CD4-positive, alpha-beta T cell treated with Interleukin-6 for 4 hours (primary cell): ENCODE measurements around the gene COL11A2.
A peak's percentile ranks its signal among the peaks of the same experiment; 100 is the strongest.
"Not testable (repeated sequence)": the region's sequence is repeated elsewhere in the genome, so short reads cannot be mapped to it uniquely, and the experiment has no call there.

ENCODE experiments used
- DNase-seq: peaks from one replicate; pipeline ENCODE4 v3.0.0-alpha.2; 2020; ENCODE audit warnings: mixed read lengths

COL11A2 gene

DNA sequence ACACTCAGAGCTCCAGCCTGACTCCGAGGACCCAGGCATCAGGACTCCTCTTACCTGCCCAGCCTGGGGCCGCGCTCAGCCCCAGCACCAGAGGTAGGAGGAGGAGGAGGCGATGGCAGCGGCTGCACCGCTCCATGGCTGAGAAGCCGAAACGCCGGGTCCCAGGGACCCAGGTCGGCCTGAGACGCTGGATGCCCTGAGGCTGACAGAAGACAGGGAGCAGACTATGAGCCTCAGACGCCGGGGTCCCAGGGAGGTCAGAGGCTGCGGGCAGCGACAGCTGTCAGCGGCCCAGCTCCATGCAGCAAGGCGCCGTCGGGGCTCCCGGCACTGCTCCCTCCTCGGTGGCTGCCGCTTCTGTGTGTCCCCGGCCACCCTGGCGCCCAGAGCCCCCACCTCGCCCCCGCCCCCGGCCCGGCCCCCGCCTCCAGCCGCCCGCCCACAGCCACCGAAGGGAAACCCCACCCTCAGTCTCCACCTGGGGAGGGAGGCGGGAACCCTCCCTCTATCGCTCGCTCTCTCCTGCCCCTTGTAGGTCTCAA, at the start of gene COL11A2:
Gene COL11A2, minus strand, starts transcription at position 363 of the 542 bp plus-strand sequence. Its CDS starts 227 bp downstream, at position 136.
- DNase-seq: peak; percentile 48

DNA sequence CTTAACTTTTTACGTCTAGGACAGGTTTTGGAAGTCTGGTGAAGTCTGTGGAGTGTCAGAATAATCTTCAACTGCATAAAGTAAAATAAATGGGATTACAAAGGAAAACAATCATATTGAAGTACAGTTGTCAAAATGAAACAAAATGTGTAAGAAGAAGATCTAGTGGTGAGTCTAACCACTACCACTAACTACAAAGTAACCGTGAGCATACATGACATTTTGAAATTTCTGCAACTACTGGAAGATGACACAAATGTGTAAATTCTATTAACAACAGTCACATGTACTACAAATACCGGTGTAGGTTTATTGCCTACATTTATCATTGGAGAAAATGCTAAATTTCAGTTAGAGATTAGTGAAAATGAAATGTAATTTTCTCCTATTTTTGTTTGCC, 49.7 kb upstream of the COL11A2 start:
- DNase-seq: no peak

DNA sequence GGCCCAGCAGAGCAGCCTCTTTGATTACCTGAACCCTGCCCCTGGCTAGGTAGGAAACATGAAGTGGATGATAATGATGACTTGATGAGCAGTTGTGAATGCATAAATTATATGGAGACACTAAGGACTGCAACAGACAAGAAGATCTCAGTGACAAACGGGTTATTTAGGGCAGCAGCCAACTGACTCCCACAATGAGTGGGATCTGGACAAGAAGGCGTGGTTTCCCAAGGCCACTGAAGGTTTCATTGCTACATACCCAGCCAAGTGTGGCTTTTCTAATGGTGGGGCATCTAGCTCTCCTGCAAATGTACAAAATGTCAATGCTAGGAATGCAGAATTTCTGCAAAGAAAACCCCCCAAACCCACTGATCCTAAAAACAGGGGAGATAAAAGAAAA, 45.5 kb upstream of the COL11A2 start:
- no peak for DNase-seq

DNA sequence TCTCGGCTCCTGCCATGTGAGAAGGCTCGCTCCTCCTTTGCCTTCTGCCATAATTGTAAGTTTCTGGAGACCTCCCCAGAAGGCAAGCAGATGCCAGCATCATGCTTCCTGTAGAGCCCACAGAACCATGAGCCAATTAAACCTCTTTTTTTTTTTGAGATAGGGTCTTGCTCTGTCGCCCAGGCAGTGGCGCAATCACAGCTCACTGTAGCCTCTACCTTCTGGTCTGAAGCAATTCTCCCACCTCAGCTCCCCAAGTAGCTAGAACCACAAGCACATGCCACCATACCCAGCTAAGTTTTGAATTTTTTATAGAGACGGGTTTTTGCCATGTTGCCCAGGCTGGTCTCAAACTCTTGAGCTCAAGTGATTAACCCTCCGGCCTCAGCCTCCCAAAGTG, 44.6 kb upstream of the COL11A2 start:
- DNase-seq: no peak

DNA sequence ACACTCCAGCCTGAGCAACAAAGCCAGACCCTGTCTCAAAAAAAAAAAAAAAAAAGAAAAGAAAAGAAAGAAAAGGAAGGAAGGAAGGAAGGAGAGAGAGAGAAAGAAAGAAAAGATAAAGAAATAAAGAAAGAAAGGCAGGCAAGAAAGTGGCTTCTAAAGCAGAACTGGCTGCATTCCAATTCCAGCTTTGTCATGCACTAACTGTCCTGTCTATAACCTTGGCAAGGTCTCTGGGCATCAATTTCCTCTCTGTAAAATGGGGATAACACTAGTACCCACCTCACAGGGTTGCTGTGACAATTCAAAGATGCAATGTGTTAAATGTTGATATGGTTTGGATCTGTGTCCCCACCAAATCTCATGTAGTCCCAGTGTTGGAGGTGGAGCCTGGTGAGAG, 44.1 kb upstream of the COL11A2 start:
- DNase-seq: no peak

DNA sequence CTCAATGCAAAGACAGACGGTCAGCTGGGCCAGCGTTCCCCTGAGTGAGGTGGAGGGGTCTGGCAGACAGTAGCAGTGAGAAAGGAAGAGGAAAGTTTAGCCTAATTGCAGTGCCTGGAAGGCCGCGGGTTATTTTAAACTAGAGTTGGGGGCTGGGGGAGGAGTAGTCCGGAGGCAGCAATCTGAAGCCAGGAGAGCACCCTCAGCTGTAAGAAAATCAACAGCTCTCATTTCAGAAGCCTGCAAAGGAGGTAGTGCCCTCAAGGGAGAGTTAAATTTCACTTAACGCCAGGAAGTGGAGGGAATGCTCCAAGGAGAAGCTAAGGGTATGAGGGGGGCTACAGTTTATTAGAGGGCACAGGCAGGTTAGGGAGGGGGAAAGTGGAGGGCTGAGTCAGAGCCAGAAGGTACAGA, 43.0 kb upstream of the COL11A2 start:
- DNase-seq: no peak

DNA sequence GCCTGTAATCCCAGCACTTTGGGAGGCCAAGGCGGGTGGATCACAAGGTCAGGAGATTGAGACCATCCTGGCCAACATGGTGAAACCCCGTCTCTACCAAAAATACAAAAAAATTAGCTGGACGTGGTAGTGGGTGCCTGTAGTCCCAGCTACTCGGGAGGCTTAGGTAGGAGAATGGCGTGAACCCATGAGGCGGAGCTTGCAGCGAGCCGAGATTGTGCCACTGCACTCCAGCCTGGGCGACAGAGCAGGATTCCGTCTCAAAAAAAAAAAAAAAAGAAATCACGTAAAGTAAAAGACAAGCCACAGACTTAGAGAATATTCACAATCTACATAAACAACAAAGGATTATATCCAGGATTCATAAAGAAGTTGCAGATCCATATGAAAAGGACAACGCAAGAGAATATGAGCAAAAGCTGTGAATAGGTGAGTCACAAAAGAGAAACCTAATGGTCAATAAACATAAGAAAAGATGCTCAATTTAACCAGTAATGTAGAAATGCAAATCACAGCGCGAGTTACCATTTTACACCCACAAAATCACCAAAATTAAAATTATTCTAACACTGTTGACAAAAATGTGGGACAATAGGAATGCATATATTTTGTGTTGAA, 34.3 kb upstream of the COL11A2 start:
- not testable (repeated sequence) for DNase-seq

DNA sequence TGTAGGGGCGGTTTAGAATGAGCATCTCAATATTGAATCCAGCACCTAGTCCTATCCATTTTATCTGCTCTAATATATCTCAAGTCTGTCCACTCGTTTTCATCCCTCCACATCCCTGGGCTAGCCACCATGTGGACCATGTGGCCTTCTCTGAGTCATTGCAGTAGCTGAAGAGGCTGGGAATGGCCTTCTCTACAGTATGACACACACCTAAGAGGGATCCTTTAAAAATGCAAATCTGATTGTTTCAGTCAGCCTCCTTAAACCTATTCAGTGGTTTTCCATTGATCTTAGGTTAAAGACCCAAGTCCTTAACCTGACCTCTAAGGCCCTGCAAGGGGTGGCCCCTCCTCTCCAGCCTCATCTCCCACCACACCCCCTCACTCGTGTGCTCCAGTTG, 25.4 kb upstream of the COL11A2 start:
- no peak for DNase-seq

DNA sequence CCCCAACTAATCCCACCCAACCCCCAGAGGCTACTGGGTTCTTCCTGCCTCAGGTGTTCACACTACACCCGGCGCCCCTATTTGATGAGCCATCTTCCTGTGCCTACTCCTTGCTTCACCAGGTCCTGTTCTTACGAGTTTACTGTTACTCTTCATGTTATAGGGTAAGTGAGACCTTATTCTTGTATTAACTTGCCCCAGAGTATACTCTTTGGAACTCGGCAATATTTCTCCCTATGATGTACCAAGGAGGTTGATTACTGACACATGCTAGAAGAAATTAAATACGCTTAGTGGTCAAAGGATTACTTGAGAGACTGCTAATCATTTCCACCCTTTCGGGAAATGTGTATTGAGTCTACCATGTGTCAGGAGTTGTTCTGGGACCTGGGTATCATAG, 25.0 kb upstream of the COL11A2 start:
- DNase-seq: no peak

DNA sequence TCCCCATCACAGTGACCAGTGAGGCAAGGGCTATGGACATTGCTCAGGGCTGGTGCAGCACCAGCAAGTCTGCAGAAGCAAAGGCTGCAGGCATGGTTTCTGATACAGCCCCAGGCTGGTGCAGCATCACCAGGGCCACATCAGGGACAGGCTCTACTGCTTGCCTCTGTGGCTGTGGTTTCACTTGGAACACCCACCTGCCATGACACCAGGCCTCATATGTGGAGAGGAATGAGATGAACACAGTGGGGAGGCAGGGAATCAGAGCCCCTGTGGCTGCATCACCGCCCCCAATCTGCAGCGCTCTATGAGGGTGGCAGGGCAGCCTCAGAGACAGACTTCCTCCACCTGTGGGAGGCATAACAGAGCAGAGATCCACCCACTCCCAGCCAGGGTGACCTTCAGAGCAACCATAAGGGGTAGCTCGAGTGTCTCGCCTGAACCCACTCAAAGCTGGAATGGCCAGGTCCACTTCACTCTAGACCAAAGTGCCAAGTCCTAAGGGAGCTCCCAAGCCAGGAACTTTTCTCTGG, 23.9 kb upstream of the COL11A2 start:
- no peak for DNase-seq

DNA sequence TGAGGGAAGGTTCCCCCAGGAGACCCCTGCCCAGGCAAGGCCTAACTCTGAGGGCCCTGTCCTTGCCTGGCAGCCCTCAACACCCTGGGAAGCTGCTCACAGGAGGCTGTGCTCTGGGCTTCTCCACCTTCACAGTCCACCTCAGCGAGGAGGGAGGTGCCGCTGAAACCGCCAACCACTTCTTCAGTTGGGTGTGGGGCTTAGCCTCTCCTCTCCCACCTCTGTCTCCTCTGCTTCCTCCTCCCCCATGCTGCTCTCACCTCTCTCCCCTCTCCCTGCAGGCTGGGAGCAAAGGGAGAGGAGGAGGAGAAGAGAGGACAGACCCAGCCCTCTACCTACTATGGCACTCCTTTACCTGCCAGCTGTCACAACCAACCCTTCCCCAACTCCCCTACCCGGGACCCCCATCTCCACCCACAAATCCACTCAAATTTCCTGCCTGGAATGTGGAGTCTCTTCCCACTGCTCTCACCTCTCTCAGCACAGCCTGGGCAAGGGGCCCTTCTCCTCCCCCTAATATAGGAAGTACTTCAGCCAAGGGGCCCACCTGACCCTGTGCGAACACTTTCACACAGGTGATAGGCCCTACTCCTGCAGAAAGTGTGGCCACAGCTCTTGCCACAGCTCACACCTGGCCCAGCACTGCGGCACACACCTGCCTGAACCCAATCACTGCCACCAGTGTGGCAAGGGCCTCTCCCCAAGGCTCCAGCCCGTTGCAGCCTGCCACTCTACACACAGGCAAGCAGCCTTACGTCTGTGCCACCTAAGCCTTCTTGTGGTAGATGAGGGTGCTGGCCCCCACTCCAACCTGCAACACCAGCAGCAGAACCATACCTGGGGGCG, 23.2 kb upstream of the COL11A2 start:
- DNase-seq: no peak

DNA sequence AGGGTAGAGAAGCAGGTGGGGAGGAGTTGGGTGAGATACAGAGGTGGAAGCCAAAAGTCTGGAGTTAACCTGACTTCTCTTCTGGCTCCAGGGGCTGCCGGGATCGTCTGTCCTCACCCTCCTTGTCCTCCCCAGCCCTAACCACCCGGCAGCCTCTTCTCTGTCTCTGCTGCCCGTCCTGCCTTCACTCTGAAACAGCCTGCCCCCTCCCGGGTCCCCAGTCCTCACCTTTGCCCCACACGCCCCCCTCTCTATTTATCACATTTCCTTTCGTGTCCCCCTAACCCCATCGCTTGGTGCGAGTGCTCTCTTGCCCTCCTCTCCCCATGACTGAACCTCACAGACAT, 21.7 kb upstream of the COL11A2 start:
- DNase-seq: no peak

DNA sequence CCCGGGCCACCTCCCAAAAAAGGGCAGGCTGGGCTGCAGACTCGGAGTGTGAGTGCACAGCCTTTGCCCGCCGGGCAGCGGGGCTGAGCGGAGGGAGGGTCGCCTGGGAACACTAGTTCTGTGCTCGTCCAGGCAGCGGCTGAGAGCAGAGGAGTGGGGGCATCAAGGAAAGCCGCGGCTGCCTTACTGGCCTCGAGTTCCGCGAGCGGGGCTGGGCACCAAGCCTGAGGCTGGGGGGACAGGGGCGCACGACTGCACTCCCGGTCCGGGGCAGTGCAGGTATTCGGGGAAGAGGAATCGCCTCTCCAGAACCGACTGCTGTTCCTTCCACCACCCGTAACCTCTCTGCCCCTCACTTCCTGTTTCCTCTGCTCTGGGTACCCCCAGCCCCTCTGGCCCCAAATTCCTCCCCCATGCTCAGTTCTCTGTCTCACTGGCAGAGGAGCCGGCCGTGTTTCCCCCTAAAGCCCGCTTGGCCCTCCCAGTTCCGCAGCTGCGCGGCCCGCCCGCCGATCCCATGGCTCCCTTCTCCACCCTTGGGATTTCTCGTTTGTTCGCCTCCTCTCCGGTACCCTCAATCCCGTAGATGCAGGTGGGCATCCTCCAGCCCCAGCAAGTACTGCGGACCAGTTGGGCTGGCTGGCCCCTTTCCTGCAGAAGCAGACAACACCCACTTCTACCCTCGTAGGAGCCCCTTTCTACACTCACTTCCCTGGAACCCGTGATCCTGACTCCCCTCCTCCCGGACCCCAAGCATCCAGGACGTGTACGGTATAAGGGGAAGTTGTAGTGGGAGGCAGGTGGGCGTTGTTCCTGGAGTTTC, 21.1 kb upstream of the COL11A2 start:
- no peak for DNase-seq

DNA sequence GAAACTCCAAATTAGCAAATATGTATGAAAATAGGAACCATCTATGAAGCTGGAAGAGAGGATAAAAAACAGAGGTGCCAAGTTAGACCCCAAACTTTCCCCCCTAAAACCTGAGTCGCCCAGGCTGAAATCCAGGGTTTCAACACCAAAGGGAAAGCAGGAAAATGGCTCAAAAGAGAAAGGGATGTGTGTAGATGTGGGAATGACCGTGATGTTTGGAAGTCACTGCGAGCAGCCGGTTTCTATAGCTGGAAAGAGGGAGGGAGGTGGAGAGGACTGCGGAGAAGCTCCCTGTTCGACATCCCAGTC, 20.5 kb upstream of the COL11A2 start:
- no peak for DNase-seq

DNA sequence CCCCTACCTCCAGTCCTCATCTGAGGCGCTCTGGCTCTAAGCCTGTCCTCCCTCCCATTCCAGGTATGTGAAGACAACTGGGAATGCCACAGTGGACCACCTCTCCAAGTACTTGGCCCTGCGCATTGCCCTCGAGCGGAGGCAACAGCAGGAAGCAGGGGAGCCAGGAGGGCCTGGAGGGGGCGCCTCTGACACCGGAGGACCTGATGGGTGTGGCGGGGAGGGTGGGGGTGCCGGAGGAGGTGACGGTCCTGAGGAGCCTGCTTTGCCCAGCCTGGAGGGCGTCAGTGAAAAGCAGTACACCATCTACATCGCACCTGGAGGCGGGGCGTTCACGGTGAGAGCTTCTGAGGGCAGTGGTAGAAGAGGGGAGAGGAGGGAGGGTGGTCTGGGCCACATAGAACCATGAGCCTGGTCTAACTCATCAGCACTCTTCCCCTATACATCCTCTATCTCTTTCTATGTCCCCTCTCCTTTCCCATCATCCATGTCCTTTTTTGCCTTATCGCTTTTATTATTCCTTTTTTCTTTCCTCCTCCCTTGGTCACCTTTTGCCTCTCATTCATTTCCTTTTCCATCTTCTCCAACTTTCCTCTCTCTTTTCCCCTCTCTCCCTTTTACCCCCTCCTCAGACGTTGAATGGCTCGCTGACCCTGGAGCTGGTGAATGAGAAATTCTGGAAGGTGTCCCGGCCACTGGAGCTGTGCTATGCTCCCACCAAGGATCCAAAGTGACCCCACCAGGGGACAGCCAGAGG, 19.6 kb upstream of the COL11A2 start:
- no peak for DNase-seq

DNA sequence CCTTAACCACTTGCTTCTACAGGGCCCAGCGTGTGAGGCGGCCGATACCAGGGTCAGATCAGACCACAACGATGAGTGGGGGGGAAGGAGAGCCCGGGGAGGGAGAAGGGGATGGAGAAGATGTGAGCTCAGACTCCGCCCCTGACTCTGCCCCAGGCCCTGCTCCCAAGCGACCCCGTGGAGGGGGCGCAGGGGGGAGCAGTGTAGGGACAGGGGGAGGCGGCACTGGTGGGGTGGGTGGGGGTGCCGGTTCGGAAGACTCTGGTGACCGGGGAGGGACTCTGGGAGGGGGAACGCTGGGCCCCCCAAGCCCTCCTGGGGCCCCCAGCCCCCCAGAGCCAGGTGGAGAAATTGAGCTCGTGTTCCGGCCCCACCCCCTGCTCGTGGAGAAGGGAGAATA, 18.9 kb upstream of the COL11A2 start:
- DNase-seq: no peak

DNA sequence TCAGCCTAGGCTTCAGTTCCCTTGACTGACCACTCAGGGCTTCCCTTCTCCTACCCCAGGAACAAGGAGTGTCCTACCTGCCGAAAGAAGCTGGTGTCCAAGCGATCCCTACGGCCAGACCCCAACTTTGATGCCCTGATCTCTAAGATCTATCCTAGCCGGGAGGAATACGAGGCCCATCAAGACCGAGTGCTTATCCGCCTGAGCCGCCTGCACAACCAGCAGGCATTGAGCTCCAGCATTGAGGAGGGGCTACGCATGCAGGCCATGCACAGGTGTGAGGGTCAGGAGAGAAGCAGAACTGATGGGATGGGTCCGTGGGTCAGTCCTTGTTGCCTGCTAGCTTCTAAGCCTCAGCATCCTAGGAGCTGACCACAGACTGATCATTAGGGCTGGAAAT, 17.6 kb upstream of the COL11A2 start:
- no peak for DNase-seq

DNA sequence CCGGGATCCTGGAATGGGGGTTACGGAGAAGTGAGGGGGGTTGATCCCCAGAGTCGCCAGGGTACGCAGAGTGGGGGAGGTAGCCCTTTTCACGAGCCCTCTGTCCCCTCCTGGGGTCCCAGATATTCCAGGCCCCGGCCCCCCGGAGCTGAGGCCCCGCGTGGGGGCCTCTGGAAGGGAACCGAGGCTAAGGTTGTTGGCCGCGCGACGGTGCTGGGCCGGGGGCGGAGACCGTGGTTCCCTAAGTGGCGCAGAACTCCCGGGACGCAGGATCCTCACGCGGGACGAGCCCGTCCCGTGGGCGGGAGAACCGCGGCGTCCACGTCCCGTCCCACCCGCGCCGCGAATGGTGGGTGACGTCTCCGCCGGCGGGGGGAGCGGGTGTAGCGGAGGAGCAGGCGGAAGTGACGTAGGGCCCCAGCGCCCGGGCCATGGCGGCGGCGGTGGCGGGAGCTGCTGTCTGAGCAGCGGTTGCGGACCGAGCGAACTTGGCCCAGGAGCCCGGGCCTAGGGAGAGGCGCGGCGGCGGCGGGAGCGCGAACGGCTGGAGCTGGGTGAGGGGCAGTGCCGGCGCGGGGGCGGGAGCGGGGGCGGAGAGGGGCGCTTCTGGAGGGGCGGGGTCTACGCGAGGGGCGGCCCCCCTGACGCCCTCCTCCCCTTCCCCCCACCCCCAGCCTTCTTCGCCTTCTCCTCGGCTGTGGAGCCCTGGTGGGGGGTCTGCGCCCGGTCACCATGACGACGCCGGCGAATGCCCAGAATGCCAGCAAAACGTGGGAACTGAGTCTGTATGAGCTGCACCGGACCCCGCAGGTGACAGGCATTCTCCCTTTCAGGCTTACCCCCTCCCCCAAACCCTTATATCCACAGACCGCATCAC, 16.1 kb upstream of the COL11A2 start, which contains the start of gene RING1:
Gene RING1, plus strand, starts transcription at position 410 of the 877 bp plus-strand sequence. Its CDS starts 323 bp downstream, at position 733.
- DNase-seq: peak; percentile 91

DNA sequence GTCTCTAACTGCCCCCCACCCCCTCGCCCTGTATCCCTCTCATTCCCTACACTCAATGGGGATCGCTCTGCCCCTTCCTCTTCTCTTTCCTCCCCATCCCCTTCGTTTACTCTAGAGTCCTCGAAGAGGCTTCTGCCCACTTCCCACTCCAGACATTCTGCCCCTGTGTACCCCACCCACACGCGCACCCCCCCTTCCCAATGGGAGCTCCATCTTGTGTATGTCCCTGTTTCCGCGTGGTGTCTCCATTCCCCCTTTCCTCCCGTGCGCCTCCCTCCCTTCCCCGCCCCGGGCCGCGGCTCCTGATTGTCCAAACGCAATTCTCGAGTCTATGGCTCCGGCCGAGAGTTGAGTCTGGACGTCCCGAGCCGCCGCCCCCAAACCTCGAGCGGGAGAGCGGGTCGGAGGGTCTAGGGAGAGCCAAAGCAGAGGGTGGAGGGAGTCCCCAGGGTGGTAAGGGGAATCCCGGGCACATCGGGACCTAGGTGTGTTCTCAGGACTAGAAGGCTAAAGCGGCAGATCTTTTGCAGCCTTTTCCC, 15.4 kb upstream of the COL11A2 start:
- peak; percentile 13 for DNase-seq

DNA sequence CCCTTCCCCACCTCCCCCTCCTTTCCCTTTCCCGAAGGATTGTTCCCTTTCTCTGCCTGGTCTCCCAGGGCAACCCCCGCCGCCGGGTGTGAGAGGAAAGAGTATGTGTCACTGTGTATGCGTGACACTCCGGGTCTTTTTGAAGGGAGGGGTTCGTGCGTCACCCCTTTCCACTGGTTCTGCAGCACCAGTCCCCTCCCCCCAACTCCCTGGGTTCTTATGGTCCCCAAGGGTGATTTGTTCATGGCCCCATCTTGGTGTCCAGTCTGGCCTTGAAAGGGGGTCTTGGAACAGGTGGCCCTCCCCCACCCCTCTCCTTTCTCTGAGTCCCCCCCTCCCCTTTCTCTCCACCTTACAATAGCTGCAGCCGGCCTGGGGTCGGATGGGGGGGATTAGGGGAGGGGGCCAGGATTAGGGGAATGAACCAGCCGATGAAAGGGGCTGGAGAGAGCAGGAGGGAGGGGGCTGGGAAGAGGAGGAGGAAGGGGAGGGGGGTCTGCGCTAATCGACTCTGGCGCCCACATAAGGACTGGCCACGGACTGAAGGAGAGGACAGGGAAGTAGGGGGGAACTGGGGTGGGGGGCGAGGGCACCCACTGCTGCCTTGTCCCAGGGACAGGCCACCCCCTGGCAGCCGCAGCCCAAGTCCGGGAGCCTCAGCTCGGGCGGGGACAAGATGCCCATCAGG, 14.7 kb upstream of the COL11A2 start:
- no peak for DNase-seq
